ENCODE results near the gene RBBP6. TPM values are rescaled to one million over a fixed set of nuclear protein-coding genes. Genes with fewer than 3 reads are reported as not detected.

RBBP6 gene
- total RNA-seq, 4 donors from 2014 or later = 39.0 to 110 (median 53.5) TPM

DNA sequence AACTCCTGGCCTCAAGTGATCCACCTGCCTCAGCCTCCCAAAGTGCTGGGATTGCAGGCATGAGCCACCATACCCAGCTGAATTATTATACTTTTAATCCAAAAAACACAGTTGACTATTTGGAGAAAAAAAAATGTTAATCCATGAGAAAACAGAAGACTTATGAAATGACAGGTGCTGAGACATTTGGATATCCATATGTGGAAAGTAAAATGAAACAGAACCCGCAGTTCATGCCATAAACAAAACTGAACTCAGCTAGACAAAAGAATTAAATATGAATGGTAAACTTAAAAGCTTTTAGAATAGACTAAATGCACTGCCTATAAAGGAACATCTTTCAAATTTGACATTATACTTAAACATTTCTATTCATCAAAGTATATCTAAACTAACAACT lies 8.2 kb upstream of the RBBP6 start:
- WGBS, 2 donors = 84 to 94% methylated on average over 1 of the region's 1 CpG
- Histone ChIP-seq H3K27me3 (no peaks in the 10 kb centered on the region), H3K27ac (no peak overlapping the region), H3K4me3 (no peak overlapping the region), H3K4me1 (no peaks in the 10 kb centered on the region), H3K9me3 (no peaks in the 10 kb centered on the region), H3K36me3 (no peaks in the 10 kb centered on the region)
- no peak for TF ChIP-seq POLR2A (IDR thresholded peaks at IDR 0.05)
- no peak for TF ChIP-seq CTCF (IDR thresholded peaks at IDR 0.05)
- no peak for TF ChIP-seq EP300 (IDR thresholded peaks at IDR 0.05)
- DNase-seq (ENCODE audit: low spot score in 2 of 2) = no peak

GRCh38 chr16:24534620-24535019 lies 4.7 kb upstream of the RBBP6 start:
- Histone ChIP-seq H3K9me3 (no peaks in the 10 kb centered on the region), H3K27me3 (no peaks in the 10 kb centered on the region), H3K27ac (no peak overlapping the region), H3K4me1 (peaks cover 0 to 8% (median 6%) of the 10 kb centered on the region in 4 donors), H3K36me3 (no peaks in the 10 kb centered on the region), H3K4me3 (no peak overlapping the region)
- TF ChIP-seq EP300 (IDR thresholded peaks at IDR 0.05) (no peak), POLR2A (IDR thresholded peaks at IDR 0.05) (no peak), CTCF (IDR thresholded peaks at IDR 0.05) (no peak)
- DNase-seq (ENCODE audit: low spot score in 2 of 2) = no peak

DNA sequence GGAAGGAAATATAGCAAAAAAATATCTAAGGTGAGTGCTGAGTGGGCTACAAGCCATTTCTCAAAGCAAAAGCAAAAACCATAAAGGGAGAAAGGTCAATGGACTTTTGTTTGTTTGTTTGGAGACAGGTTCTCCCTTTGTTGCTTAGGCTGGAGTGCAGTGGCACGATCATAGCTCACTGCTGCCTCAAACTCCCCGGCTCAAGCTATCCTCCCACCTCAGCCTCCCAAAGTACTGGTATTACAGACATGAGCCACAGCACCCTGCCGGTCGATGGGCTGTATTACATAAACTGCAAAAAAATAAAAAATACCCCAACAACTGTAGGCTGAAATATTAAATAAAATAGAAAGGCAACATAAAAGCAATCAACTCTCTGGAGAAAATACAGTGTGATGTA lies 3.5 kb upstream of the RBBP6 start:
- TF ChIP-seq POLR2A (IDR thresholded peaks at IDR 0.05) = no peak
- no peaks in the 10 kb centered on the region for H3K36me3 ChIP-seq
- H3K27me3 ChIP-seq = no peaks in the 10 kb centered on the region
- 75 to 76% methylated on average over 4 of the region's 4 CpGs for WGBS, 2 donors
- no peak for DNase-seq (ENCODE audit: low spot score in 2 of 2)
- H3K9me3 ChIP-seq = no peaks in the 10 kb centered on the region
- H3K4me1 ChIP-seq = peaks cover 0 to 8% (median 6%) of the 10 kb centered on the region in 4 donors
- H3K27ac ChIP-seq = no peak overlapping the region
- H3K4me3 ChIP-seq = no peak overlapping the region

GRCh38 chr16:24536671-24537070 lies 2.7 kb upstream of the RBBP6 start:
- Histone ChIP-seq H3K27ac (no peak overlapping the region), H3K27me3 (no peaks in the 10 kb centered on the region), H3K36me3 (no peaks in the 10 kb centered on the region), H3K4me1 (peaks cover 0 to 8% (median 6%) of the 10 kb centered on the region in 4 donors), H3K4me3 (no peak overlapping the region), H3K9me3 (no peaks in the 10 kb centered on the region)
- no peak for DNase-seq (ENCODE audit: low spot score in 2 of 2)
- WGBS, 2 donors = 83 to 89% methylated on average over 5 of the region's 5 CpGs
- TF ChIP-seq CTCF (IDR thresholded peaks at IDR 0.05) = no peak
- TF ChIP-seq EP300 (IDR thresholded peaks at IDR 0.05) = no peak
- no peak for TF ChIP-seq POLR2A (IDR thresholded peaks at IDR 0.05)

DNA sequence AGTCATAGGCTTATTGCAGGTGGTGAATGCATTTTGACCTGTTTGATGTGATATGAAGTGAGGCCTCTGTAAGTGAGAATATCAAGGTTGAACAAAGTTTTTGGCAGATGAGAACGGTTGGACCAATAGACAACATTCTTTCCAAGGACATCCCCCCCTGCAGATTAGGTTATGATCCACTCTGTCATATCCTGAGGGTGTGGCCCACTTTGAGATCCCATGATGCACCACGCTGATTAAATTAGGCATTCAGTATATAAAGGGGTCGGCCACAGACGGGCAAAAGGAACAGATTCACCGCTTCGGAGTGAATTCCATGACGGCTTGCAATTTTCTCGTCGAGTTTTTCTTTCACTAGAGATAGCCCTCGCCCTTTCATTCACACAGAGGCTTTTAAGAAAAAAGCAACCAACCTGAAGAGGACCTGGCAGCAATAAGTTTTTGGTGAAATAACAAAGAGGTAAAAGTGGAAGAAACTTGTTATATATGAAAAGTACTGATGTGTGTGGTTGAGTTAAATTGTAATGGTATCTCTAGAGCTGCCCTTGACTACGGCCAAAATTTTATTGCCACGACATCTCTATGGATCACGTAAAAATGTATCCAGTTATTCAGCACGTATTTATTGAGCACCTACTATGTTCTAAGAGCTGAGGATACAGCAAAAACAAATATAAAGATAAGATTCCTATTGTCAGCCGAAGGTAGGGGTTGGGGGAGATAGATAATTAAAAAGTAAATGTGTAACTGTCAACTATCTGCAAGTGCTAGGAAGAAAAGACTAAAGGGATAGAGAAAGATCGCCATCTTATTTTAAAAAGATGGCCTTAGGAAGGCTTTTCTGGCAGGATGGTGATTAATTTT lies 1.7 kb upstream of the RBBP6 start:
- H3K27ac ChIP-seq = no peak overlapping the region
- no peaks in the 10 kb centered on the region for H3K9me3 ChIP-seq
- H3K4me1 ChIP-seq = peaks cover 0 to 18% (median 10%) of the 10 kb centered on the region in 4 donors
- no peaks in the 10 kb centered on the region for H3K27me3 ChIP-seq
- no peaks in the 10 kb centered on the region for H3K36me3 ChIP-seq
- H3K4me3 ChIP-seq = no peak overlapping the region
- DNase-seq (ENCODE audit: low spot score in 2 of 2) = no peak
- TF ChIP-seq EP300 (IDR thresholded peaks at IDR 0.05) (no peak), CTCF (IDR thresholded peaks at IDR 0.05) (no peak), POLR2A (IDR thresholded peaks at IDR 0.05) (no peak)
- 82 to 85% methylated on average over 16 of the region's 16 CpGs for WGBS, 2 donors

Measured in tibial nerve (tissue), 4 donors.